ENCODE measurements around the gene SNX20. TPM values are rescaled to one million over a fixed set of nuclear protein-coding genes. Genes with fewer than 3 reads are reported as not detected.

The SNX20 gene
- total RNA-seq, 1 donor from 2014 or later: 0.69 TPM

GRCh38 chr16:50632927-50633800 is 47.9 kb downstream of the SNX20 start:
- intact Hi-C loops (cut with micrococcal nuclease): no loop called here
- no peak for DNase-seq
- Histone ChIP-seq H3K4me3 (no peak overlapping the region), H3K36me3 (no peaks in the 10 kb centered on the region), H3K27me3 (ENCODE audit: low read depth) (peaks cover 21% of the 10 kb centered on the region), H3K27ac (replicated peaks) (no peak overlapping the region), H3K9me3 (replicated peaks) (no peaks in the 10 kb centered on the region), H3K4me1 (no peaks in the 10 kb centered on the region)
- no peak for TF ChIP-seq CTCF (IDR thresholded peaks at IDR 0.05; ENCODE audit: borderline replicate concordance)

GRCh38 chr16:50631985-50632576 is 49.0 kb downstream of the SNX20 start:
- no peak for TF ChIP-seq CTCF (IDR thresholded peaks at IDR 0.05; ENCODE audit: borderline replicate concordance)
- Histone ChIP-seq H3K4me1 (peaks cover 6% of the 10 kb centered on the region), H3K9me3 (replicated peaks) (no peaks in the 10 kb centered on the region), H3K4me3 (no peak overlapping the region), H3K36me3 (no peaks in the 10 kb centered on the region), H3K27ac (replicated peaks) (no peak overlapping the region), H3K27me3 (ENCODE audit: low read depth) (peaks cover 21% of the 10 kb centered on the region)
- no peak for DNase-seq
- intact Hi-C loops (cut with micrococcal nuclease): no loop called here

GRCh38 chr16:50631249-50631984 is 49.7 kb downstream of the SNX20 start:
- Histone ChIP-seq H3K4me3 (no peak overlapping the region), H3K27ac (replicated peaks) (no peak overlapping the region), H3K36me3 (no peaks in the 10 kb centered on the region), H3K4me1 (peaks cover 11% of the 10 kb centered on the region), H3K9me3 (replicated peaks) (no peaks in the 10 kb centered on the region), H3K27me3 (ENCODE audit: low read depth) (peaks cover 16% of the 10 kb centered on the region)
- DNase-seq: no peak
- no peak for TF ChIP-seq CTCF (IDR thresholded peaks at IDR 0.05; ENCODE audit: borderline replicate concordance)
- intact Hi-C loops (cut with micrococcal nuclease): no loop called here

GRCh38 chr16:50630394-50631020 is 50.6 kb downstream of the SNX20 start:
- Histone ChIP-seq H3K27ac (replicated peaks) (no peak overlapping the region), H3K4me3 (no peak overlapping the region), H3K9me3 (replicated peaks) (no peaks in the 10 kb centered on the region), H3K36me3 (no peaks in the 10 kb centered on the region), H3K4me1 (peaks cover 11% of the 10 kb centered on the region), H3K27me3 (ENCODE audit: low read depth) (peaks cover 16% of the 10 kb centered on the region)
- no peak for TF ChIP-seq CTCF (IDR thresholded peaks at IDR 0.05; ENCODE audit: borderline replicate concordance)
- intact Hi-C loops (cut with micrococcal nuclease): no loop called here
- DNase-seq: no peak

- H3K4me3 ChIP-seq: no peak overlapping the region
- no peaks in the 10 kb centered on the region for H3K36me3 ChIP-seq
- peaks cover 11% of the 10 kb centered on the region for H3K4me1 ChIP-seq
- peaks cover 17% of the 10 kb centered on the region for H3K27me3 ChIP-seq (ENCODE audit: low read depth)
- intact Hi-C loops (cut with micrococcal nuclease): no loop called here
- no peak for DNase-seq
- H3K9me3 ChIP-seq (replicated peaks): no peaks in the 10 kb centered on the region
- no peak overlapping the region for H3K27ac ChIP-seq (replicated peaks)
- TF ChIP-seq CTCF (IDR thresholded peaks at IDR 0.05; ENCODE audit: borderline replicate concordance): no peak
Measured at GRCh38 chr16:50629334-50629733, 51.8 kb downstream of the SNX20 start.
